GM23338 (cell line): ENCODE measurements around the gene CDKN2AIP. TPM values are rescaled to one million over a fixed set of nuclear protein-coding genes. Genes with fewer than 3 reads are reported as not detected.

Experiments
- ATAC-seq: fragments of 200-7000 bp; cut with Tn5 transposase; 3 replicates; pipeline ENCODE4 v1.9.1; 2020
- DNase-seq: peaks from one replicate; pipeline ENCODE4 v3.0.0-alpha.2; 2015; ENCODE audit warnings: low spot score
- H2AFZ ChIP-seq: fragments of 200-600 bp; sonication (generic); 2 replicates; pipeline ENCODE4 v1.8.0; 2016; ENCODE audit warnings: antibody characterized with exemption, mild to moderate bottlenecking, moderate library complexity
- H3F3A ChIP-seq: fragments of 200-600 bp; sonication (generic); replicated peaks from 2 replicates; pipeline ENCODE4 v1.8.0; 2017; ENCODE audit warnings: antibody characterized with exemption, mixed run types, low read depth
- H3K27ac ChIP-seq: fragments of 200-600 bp; sonication (generic); 2 replicates; pipeline ENCODE4 v1.6.1; 2016; ENCODE audit warnings: low read depth
- H3K27me3 ChIP-seq: fragments of 200-600 bp; sonication (generic); 2 replicates; pipeline ENCODE4 v1.8.0; 2016; ENCODE audit warnings: mild to moderate bottlenecking, mixed run types, moderate library complexity; ENCODE audit not compliant: insufficient read depth
- H3K36me3 ChIP-seq: fragments of 200-600 bp; sonication (generic); 2 replicates; pipeline ENCODE4 v1.8.0; 2016; ENCODE audit warnings: mild to moderate bottlenecking; ENCODE audit not compliant: insufficient read depth
- H3K4me1 ChIP-seq: fragments of 200-600 bp; sonication (generic); 2 replicates; pipeline ENCODE4 v1.8.0; 2016; ENCODE audit warnings: mild to moderate bottlenecking, moderate library complexity; ENCODE audit not compliant: insufficient read depth
- H3K4me2 ChIP-seq: fragments of 200-600 bp; sonication (generic); 2 replicates; pipeline ENCODE4 v1.7.1; 2017; ENCODE audit warnings: mixed run types
- H3K4me3 ChIP-seq: fragments of 200-600 bp; sonication (generic); 2 replicates; pipeline ENCODE4 v1.6.1; 2016; ENCODE audit warnings: mixed run types
- H3K79me2 ChIP-seq: fragments of 200-600 bp; sonication (generic); replicated peaks from 2 replicates; pipeline ENCODE4 v1.8.0; 2017; ENCODE audit warnings: mild to moderate bottlenecking; ENCODE audit not compliant: insufficient read depth
- H3K9me2 ChIP-seq: fragments of 200-600 bp; sonication (generic); 2 replicates; pipeline ENCODE4 v1.8.0; 2017; ENCODE audit not compliant: insufficient read depth
- H4K20me1 ChIP-seq: fragments of 200-600 bp; sonication (generic); replicated peaks from 2 replicates; pipeline ENCODE4 v1.8.0; 2017; ENCODE audit warnings: mild to moderate bottlenecking; ENCODE audit not compliant: insufficient read depth
- H3K27ac Mint-ChIP-seq: 2 replicates; pipeline ENCODE4 v1.8.0; 2020; ENCODE audit warnings: inconsistent platforms, mild to moderate bottlenecking, moderate library complexity, mixed read lengths
- H3K27me3 Mint-ChIP-seq: 3 replicates; pipeline ENCODE4 v1.8.0; 2022; ENCODE audit warnings: low read depth, mild to moderate bottlenecking, moderate library complexity, mixed read lengths, inconsistent platforms; ENCODE audit not compliant: insufficient read depth, poor library complexity
- H3K36me3 Mint-ChIP-seq: 3 replicates; pipeline ENCODE4 v1.8.0; 2021; ENCODE audit warnings: low read depth, mild to moderate bottlenecking, inconsistent platforms, moderate library complexity, mixed read lengths
- H3K4me1 Mint-ChIP-seq: 3 replicates; pipeline ENCODE4 v1.8.0; 2020; ENCODE audit warnings: mild to moderate bottlenecking, inconsistent platforms, mixed read lengths
- H3K4me3 Mint-ChIP-seq: 3 replicates; pipeline ENCODE4 v1.8.0; 2021; ENCODE audit warnings: moderate library complexity, mild to moderate bottlenecking, inconsistent platforms, mixed read lengths
- H3K9me3 Mint-ChIP-seq: 3 replicates; pipeline ENCODE4 v1.8.0; 2020; ENCODE audit warnings: moderate library complexity, mild to moderate bottlenecking, inconsistent platforms, mixed read lengths
- CREB1 ChIP-seq: fragments of 250-450 bp; sonication (Bioruptor Pico); IDR thresholded peaks from 2 replicates; pipeline ENCODE4 v1.5.0; 2020; ENCODE audit warnings: low read depth, mild to moderate bottlenecking, moderate library complexity
- EZH2 ChIP-seq: fragments of 200-600 bp; sonication (generic); IDR thresholded peaks from one replicate; pipeline ENCODE4 v1.8.0; 2017; ENCODE audit warnings: antibody characterized with exemption, mild to moderate bottlenecking, low read depth; ENCODE audit not compliant: unreplicated experiment
- EZH2phosphoT487 ChIP-seq: fragments of 200-600 bp; sonication (generic); IDR thresholded peaks from one replicate; pipeline ENCODE4 v1.8.1; 2018; ENCODE audit warnings: antibody characterized with exemption; ENCODE audit not compliant: unreplicated experiment
- JUNB ChIP-seq: IDR thresholded peaks from one replicate; pipeline ENCODE4 v1.6.1; 2016; ENCODE audit warnings: antibody characterized with exemption; ENCODE audit not compliant: unreplicated experiment
- NANOG ChIP-seq: IDR thresholded peaks from 2 replicates; pipeline ENCODE4 v1.6.1; 2016; ENCODE audit warnings: antibody characterized with exemption, borderline replicate concordance
- POLR2AphosphoS5 ChIP-seq: IDR thresholded peaks from 2 replicates; pipeline ENCODE4 v1.6.1; 2016; ENCODE audit warnings: antibody characterized with exemption, low read depth
- STAT1 ChIP-seq: IDR thresholded peaks from one replicate; pipeline ENCODE4 v1.6.1; 2016; ENCODE audit warnings: antibody characterized with exemption; ENCODE audit not compliant: unreplicated experiment
- ZNF114 ChIP-seq: fragments of 250-450 bp; sonication (Bioruptor Pico); IDR thresholded peaks from 2 replicates; pipeline ENCODE4 v1.5.0; 2020; ENCODE audit warnings: mild to moderate bottlenecking, moderate library complexity
- ZNF331 ChIP-seq: fragments of 250-450 bp; sonication (Bioruptor Pico); IDR thresholded peaks from 2 replicates; pipeline ENCODE4 v1.5.0; 2020; ENCODE audit warnings: low read depth, mild to moderate bottlenecking, moderate library complexity
- polyA plus RNA-seq: library from polyadenylated mRNA; unstranded; fragments of >200 nt; fragmentation: Nextera tagmentation; extraction: Ambion mirVana; gene quantifications from 2 replicates; pipeline ENCODE4 v1.2.1, GENCODE V29; 2016
- total RNA-seq: library from RNA; depleted of rRNA; stranded (reverse); fragments of >200 nt; shearing (Covaris generic); gene quantifications from 2 replicates; pipeline ENCODE4 v1.2.3, GENCODE V29; 2014
- TF ChIP-seq, protein P1 (sequence below): fragments of 250-450 bp; sonication (Bioruptor Pico); IDR thresholded peaks from 2 replicates; pipeline ENCODE4 v1.5.0; 2020; ENCODE audit warnings: mild to moderate bottlenecking, moderate library complexity
- TF ChIP-seq, protein P2 (sequence below), 2 experiments: fragments of 200-600 bp in 1 of 2; sonication (generic) in 1 of 2; conservative IDR thresholded peaks; 2 replicates each; pipeline versions ENCODE4 v1.5.1 to v1.6.1; 2016 to 2017; ENCODE audit warnings: antibody characterized with exemption in 2 of 2, low read depth in 2 of 2, mild to moderate bottlenecking in 2 of 2, moderate library complexity in 1 of 2
- TF ChIP-seq, protein P3 (sequence below): IDR thresholded peaks from 2 replicates; pipeline ENCODE4 v1.6.1; 2016; ENCODE audit warnings: antibody characterized with exemption
- TF ChIP-seq, protein P4 (sequence below): IDR thresholded peaks from one replicate; pipeline ENCODE4 v1.6.1; 2018; ENCODE audit warnings: antibody characterized with exemption; ENCODE audit not compliant: unreplicated experiment

The CDKN2AIP gene
- total and polyA plus RNA-seq, 2 experiments from 2014 or later = 15.2 to 27.2 TPM

DNA sequence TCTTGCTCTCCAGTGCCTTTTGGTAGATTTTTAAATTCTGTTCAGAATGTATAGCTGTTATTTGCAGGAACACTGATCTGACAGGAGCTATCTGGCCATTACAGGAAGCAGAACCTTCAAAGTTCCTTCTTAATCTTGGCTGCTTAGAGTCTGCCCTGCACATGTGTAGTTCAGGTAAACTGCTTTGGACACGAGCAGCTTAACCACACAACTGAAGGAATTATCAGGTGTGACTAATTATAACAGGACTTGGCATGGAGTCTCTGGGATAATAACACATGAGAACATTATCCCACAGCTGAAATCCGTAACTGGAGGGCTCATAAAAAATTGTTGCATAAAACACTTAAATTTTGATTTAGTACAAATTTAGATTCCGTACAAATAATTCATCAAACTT, 48.8 kb downstream of the CDKN2AIP start:
- peaks cover 11% of the 10 kb centered on the region for H3K4me1 Mint-ChIP-seq
- no peak for TF ChIP-seq ZNF114 (CRISPR knock-in tag)
- no peak for TF ChIP-seq POLR2AphosphoS5
- no peak for TF ChIP-seq ZNF331 (CRISPR knock-in tag)
- TF ChIP-seq JUNB = no peak
- TF ChIP-seq, protein P1, sequence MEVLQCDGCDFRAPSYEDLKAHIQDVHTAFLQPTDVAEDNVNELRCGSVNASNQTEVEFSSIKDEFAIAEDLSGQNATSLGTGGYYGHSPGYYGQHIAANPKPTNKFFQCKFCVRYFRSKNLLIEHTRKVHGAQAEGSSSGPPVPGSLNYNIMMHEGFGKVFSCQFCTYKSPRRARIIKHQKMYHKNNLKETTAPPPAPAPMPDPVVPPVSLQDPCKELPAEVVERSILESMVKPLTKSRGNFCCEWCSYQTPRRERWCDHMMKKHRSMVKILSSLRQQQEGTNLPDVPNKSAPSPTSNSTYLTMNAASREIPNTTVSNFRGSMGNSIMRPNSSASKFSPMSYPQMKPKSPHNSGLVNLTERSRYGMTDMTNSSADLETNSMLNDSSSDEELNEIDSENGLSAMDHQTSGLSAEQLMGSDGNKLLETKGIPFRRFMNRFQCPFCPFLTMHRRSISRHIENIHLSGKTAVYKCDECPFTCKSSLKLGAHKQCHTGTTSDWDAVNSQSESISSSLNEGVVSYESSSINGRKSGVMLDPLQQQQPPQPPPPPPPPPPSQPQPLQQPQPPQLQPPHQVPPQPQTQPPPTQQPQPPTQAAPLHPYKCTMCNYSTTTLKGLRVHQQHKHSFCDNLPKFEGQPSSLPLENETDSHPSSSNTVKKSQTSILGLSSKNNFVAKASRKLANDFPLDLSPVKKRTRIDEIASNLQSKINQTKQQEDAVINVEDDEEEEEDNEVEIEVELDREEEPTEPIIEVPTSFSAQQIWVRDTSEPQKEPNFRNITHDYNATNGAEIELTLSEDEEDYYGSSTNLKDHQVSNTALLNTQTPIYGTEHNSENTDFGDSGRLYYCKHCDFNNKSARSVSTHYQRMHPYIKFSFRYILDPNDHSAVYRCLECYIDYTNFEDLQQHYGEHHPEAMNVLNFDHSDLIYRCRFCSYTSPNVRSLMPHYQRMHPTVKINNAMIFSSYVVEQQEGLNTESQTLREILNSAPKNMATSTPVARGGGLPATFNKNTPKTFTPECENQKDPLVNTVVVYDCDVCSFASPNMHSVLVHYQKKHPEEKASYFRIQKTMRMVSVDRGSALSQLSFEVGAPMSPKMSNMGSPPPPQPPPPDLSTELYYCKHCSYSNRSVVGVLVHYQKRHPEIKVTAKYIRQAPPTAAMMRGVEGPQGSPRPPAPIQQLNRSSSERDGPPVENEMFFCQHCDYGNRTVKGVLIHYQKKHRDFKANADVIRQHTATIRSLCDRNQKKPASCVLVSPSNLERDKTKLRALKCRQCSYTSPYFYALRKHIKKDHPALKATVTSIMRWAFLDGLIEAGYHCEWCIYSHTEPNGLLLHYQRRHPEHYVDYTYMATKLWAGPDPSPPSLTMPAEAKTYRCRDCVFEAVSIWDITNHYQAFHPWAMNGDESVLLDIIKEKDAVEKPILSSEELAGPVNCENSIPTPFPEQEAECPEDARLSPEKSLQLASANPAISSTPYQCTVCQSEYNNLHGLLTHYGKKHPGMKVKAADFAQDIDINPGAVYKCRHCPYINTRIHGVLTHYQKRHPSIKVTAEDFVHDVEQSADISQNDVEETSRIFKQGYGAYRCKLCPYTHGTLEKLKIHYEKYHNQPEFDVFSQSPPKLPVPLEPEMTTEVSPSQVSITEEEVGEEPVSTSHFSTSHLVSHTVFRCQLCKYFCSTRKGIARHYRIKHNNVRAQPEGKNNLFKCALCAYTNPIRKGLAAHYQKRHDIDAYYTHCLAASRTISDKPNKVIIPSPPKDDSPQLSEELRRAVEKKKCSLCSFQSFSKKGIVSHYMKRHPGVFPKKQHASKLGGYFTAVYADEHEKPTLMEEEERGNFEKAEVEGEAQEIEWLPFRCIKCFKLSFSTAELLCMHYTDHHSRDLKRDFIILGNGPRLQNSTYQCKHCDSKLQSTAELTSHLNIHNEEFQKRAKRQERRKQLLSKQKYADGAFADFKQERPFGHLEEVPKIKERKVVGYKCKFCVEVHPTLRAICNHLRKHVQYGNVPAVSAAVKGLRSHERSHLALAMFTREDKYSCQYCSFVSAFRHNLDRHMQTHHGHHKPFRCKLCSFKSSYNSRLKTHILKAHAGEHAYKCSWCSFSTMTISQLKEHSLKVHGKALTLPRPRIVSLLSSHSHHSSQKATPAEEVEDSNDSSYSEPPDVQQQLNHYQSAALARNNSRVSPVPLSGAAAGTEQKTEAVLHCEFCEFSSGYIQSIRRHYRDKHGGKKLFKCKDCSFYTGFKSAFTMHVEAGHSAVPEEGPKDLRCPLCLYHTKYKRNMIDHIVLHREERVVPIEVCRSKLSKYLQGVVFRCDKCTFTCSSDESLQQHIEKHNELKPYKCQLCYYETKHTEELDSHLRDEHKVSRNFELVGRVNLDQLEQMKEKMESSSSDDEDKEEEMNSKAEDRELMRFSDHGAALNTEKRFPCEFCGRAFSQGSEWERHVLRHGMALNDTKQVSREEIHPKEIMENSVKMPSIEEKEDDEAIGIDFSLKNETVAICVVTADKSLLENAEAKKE (CRISPR knock-in tag) = no peak
- no peak for TF ChIP-seq EZH2phosphoT487
- TF ChIP-seq, protein P2, sequence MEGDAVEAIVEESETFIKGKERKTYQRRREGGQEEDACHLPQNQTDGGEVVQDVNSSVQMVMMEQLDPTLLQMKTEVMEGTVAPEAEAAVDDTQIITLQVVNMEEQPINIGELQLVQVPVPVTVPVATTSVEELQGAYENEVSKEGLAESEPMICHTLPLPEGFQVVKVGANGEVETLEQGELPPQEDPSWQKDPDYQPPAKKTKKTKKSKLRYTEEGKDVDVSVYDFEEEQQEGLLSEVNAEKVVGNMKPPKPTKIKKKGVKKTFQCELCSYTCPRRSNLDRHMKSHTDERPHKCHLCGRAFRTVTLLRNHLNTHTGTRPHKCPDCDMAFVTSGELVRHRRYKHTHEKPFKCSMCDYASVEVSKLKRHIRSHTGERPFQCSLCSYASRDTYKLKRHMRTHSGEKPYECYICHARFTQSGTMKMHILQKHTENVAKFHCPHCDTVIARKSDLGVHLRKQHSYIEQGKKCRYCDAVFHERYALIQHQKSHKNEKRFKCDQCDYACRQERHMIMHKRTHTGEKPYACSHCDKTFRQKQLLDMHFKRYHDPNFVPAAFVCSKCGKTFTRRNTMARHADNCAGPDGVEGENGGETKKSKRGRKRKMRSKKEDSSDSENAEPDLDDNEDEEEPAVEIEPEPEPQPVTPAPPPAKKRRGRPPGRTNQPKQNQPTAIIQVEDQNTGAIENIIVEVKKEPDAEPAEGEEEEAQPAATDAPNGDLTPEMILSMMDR (conservative IDR thresholded peaks at IDR 0.05; ENCODE audit: low read depth in 2 of 2) = no peak
- no peak for TF ChIP-seq CREB1 (CRISPR knock-in tag)
- TF ChIP-seq EZH2 = no peak
- TF ChIP-seq NANOG = no peak
- no peak for TF ChIP-seq STAT1
- TF ChIP-seq, protein P3, sequence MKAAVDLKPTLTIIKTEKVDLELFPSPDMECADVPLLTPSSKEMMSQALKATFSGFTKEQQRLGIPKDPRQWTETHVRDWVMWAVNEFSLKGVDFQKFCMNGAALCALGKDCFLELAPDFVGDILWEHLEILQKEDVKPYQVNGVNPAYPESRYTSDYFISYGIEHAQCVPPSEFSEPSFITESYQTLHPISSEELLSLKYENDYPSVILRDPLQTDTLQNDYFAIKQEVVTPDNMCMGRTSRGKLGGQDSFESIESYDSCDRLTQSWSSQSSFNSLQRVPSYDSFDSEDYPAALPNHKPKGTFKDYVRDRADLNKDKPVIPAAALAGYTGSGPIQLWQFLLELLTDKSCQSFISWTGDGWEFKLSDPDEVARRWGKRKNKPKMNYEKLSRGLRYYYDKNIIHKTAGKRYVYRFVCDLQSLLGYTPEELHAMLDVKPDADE = no peak
- TF ChIP-seq, protein P4, sequence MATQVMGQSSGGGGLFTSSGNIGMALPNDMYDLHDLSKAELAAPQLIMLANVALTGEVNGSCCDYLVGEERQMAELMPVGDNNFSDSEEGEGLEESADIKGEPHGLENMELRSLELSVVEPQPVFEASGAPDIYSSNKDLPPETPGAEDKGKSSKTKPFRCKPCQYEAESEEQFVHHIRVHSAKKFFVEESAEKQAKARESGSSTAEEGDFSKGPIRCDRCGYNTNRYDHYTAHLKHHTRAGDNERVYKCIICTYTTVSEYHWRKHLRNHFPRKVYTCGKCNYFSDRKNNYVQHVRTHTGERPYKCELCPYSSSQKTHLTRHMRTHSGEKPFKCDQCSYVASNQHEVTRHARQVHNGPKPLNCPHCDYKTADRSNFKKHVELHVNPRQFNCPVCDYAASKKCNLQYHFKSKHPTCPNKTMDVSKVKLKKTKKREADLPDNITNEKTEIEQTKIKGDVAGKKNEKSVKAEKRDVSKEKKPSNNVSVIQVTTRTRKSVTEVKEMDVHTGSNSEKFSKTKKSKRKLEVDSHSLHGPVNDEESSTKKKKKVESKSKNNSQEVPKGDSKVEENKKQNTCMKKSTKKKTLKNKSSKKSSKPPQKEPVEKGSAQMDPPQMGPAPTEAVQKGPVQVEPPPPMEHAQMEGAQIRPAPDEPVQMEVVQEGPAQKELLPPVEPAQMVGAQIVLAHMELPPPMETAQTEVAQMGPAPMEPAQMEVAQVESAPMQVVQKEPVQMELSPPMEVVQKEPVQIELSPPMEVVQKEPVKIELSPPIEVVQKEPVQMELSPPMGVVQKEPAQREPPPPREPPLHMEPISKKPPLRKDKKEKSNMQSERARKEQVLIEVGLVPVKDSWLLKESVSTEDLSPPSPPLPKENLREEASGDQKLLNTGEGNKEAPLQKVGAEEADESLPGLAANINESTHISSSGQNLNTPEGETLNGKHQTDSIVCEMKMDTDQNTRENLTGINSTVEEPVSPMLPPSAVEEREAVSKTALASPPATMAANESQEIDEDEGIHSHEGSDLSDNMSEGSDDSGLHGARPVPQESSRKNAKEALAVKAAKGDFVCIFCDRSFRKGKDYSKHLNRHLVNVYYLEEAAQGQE = no peak
- H2AFZ ChIP-seq = no peak overlapping the region
- ATAC-seq (no peak), DNase-seq (no peak)
- no peak overlapping the region for H3K4me2 ChIP-seq
- H3F3A ChIP-seq = no peaks in the 10 kb centered on the region
- no peaks in the 10 kb centered on the region for H3K27me3 Mint-ChIP-seq
- no peaks in the 10 kb centered on the region for H3K79me2 ChIP-seq
- H3K4me1 ChIP-seq = no peaks in the 10 kb centered on the region
- no peaks in the 10 kb centered on the region; the same call in 1 of the 2 replicates for H3K36me3 ChIP-seq
- H4K20me1 ChIP-seq = no peaks in the 10 kb centered on the region
- no peak overlapping the region for H3K4me3 ChIP-seq
- H3K27ac Mint-ChIP-seq = no peak overlapping the region
- no peak overlapping the region for H3K4me3 Mint-ChIP-seq
- no peak overlapping the region for H3K27ac ChIP-seq
- no peaks in the 10 kb centered on the region for H3K9me2 ChIP-seq
- peaks cover 6% of the 10 kb centered on the region for H3K36me3 Mint-ChIP-seq
- no peaks in the 10 kb centered on the region for H3K27me3 ChIP-seq
- no peaks in the 10 kb centered on the region; the same call in 2 of the 3 replicates for H3K9me3 Mint-ChIP-seq
